Keratinocyte (primary cell): ENCODE measurements around the gene OVAAL.

Source experiments
- CTCF ChIP-seq, 3 experiments: IDR thresholded peaks in 1 of 3; conservative IDR thresholded peaks in 1 of 3; optimal IDR thresholded peaks in 1 of 3; 2 replicates in 2 of 3; 3 replicates in 1 of 3; pipeline versions ENCODE3 to v1.5.1; 2011; ENCODE audit warnings: low read length in 3 of 3, mild to moderate bottlenecking in 3 of 3, moderate library complexity in 2 of 3, control low read depth in 1 of 3, inconsistent platforms in 1 of 3; ENCODE audit not compliant: insufficient read depth in 2 of 3; ENCODE audit errors: extremely low read depth in 1 of 3
- EZH2 ChIP-seq: IDR thresholded peaks from one replicate; pipeline ENCODE4 v1.6.1; 2012; ENCODE audit warnings: inconsistent platforms, mild to moderate bottlenecking, low read length, moderate library complexity

- TF ChIP-seq CTCF (optimal IDR thresholded peaks at IDR 0.05 in 1 of 3, IDR thresholded peaks at IDR 0.05 in 1 of 3, conservative IDR thresholded peaks at IDR 0.05 in 1 of 3; ENCODE audit: extremely low read depth in 1 of 3, insufficient read depth in 2 of 3, low read length in 3 of 3) (no peak), EZH2 (no peak)
These were observed 14.0 kb downstream of the OVAAL start for GRCh38 chr1:180572760-180573159.
